ENCODE results near the gene ESD.

The ESD gene

GRCh38 chr13:46747031-46747820 is 49.7 kb downstream of the ESD start:
- TF ChIP-seq GATA1 (IDR thresholded peaks at IDR 0.05; ENCODE audit: low read depth, low read length) (no peak), POLR2A (IDR thresholded peaks at IDR 0.05; ENCODE audit: low read length) (no peak)
- no peak for DNase-seq

GRCh38 chr13:46745706-46746105 is 51.3 kb downstream of the ESD start:
- TF ChIP-seq POLR2A (IDR thresholded peaks at IDR 0.05; ENCODE audit: low read length) (no peak), GATA1 (IDR thresholded peaks at IDR 0.05; ENCODE audit: low read depth, low read length) (no peak)
- no peak for DNase-seq

- no peak for DNase-seq
- TF ChIP-seq GATA1 (IDR thresholded peaks at IDR 0.05; ENCODE audit: low read depth, low read length): no peak
- no peak for TF ChIP-seq POLR2A (IDR thresholded peaks at IDR 0.05; ENCODE audit: low read length)
These were observed 51.9 kb downstream of the ESD start for GRCh38 chr13:46745062-46745461.

GRCh38 chr13:46743191-46743590 is 53.8 kb downstream of the ESD start:
- TF ChIP-seq POLR2A (IDR thresholded peaks at IDR 0.05; ENCODE audit: low read length) (no peak), GATA1 (IDR thresholded peaks at IDR 0.05; ENCODE audit: low read depth, low read length) (no peak)
- no peak for DNase-seq

GRCh38 chr13:46739447-46740098 is 57.4 kb downstream of the ESD start:
- no peak for DNase-seq
- TF ChIP-seq POLR2A (IDR thresholded peaks at IDR 0.05; ENCODE audit: low read length) (no peak), GATA1 (IDR thresholded peaks at IDR 0.05; ENCODE audit: low read depth, low read length) (no peak)

- DNase-seq: no peak
- TF ChIP-seq POLR2A (IDR thresholded peaks at IDR 0.05; ENCODE audit: low read length) (no peak), GATA1 (IDR thresholded peaks at IDR 0.05; ENCODE audit: low read depth, low read length) (no peak)
These were observed 58.2 kb downstream of the ESD start for GRCh38 chr13:46738766-46739165.

- no peak for DNase-seq
- TF ChIP-seq GATA1 (IDR thresholded peaks at IDR 0.05; ENCODE audit: low read depth, low read length) (no peak), POLR2A (IDR thresholded peaks at IDR 0.05; ENCODE audit: low read length) (no peak)
These were observed 58.9 kb downstream of the ESD start for GRCh38 chr13:46738055-46738454.

- no peak for TF ChIP-seq GATA1 (IDR thresholded peaks at IDR 0.05; ENCODE audit: low read depth, low read length)
- no peak for TF ChIP-seq POLR2A (IDR thresholded peaks at IDR 0.05; ENCODE audit: low read length)
- no peak for DNase-seq
These were observed 60.2 kb downstream of the ESD start for GRCh38 chr13:46736541-46737310.

GRCh38 chr13:46735425-46735824 is 61.5 kb downstream of the ESD start:
- DNase-seq: no peak
- TF ChIP-seq POLR2A (IDR thresholded peaks at IDR 0.05; ENCODE audit: low read length) (no peak), GATA1 (IDR thresholded peaks at IDR 0.05; ENCODE audit: low read depth, low read length) (no peak)

- TF ChIP-seq GATA1 (IDR thresholded peaks at IDR 0.05; ENCODE audit: low read depth, low read length): no peak
- TF ChIP-seq POLR2A (IDR thresholded peaks at IDR 0.05; ENCODE audit: low read length): no peak
These were observed 65.4 kb downstream of the ESD start for GRCh38 chr13:46731535-46731934.

GRCh38 chr13:46728777-46729176 is 68.2 kb downstream of the ESD start:
- TF ChIP-seq GATA1 (IDR thresholded peaks at IDR 0.05; ENCODE audit: low read depth, low read length) (no peak), POLR2A (IDR thresholded peaks at IDR 0.05; ENCODE audit: low read length) (no peak)
- DNase-seq: peak; percentile 35

More at GRCh38 chr13:46731535-46731934, 65.4 kb downstream of the ESD start:
- no peak for DNase-seq

GRCh38 chr13:46726347-46726746 is 70.6 kb downstream of the ESD start:
- no peak for DNase-seq
- no peak for TF ChIP-seq GATA1 (IDR thresholded peaks at IDR 0.05; ENCODE audit: low read depth, low read length)
- TF ChIP-seq POLR2A (IDR thresholded peaks at IDR 0.05; ENCODE audit: low read length): no peak

All from erythroblast (primary cell).